IMR-90 (cell line): Measurements from ENCODE around the gene LMO1. TPM values are rescaled to one million over a fixed set of nuclear protein-coding genes. Genes with fewer than 3 reads are reported as not detected.

ENCODE experiments used
- ATAC-seq: fragments of 200-7000 bp; cut with Tn5 transposase; 2 replicates; pipeline ENCODE4 v1.9.1; 2020; ENCODE audit warnings: low read depth, mild to moderate bottlenecking, moderate library complexity
- BruUV-seq: library from RNA; stranded (reverse); fragments of 400-500 nt; replicated peaks from 2 replicates; lab custom pipeline; 2021; lab: Mats Ljungman, UMichigan
- CTCF ChIA-PET: fragments of 300-600 bp; formaldehyde crosslinking; extraction: SDS; loops from one replicate; lab custom pipeline; 2021; ENCODE audit warnings: antibody characterized with exemption; lab: Yijun Ruan, JAX
- POLR2A ChIA-PET: fragments of 300-600 bp; sonication (Branson Sonifier 250); formaldehyde crosslinking; loops from one replicate; lab custom pipeline; 2022; ENCODE audit warnings: antibody characterized with exemption; ENCODE audit not compliant: unreplicated experiment; lab: Charles Lee
- DNase-seq: peaks from one replicate; pipeline ENCODE4 v3.0.0; 2013
- H2AFZ ChIP-seq: replicated peaks from 2 replicates; pipeline ENCODE3; 2013; ENCODE audit warnings: low read length, mild to moderate bottlenecking; ENCODE audit not compliant: poor library complexity
- H2AK5ac ChIP-seq: 2 replicates; pipeline ENCODE4 v1.6.1; 2013; ENCODE audit warnings: low read depth, low read length, inconsistent platforms
- H2AK9ac ChIP-seq: replicated peaks from 2 replicates; pipeline ENCODE3; 2013; ENCODE audit warnings: mild to moderate bottlenecking, low read depth, low read length, moderate library complexity; ENCODE audit not compliant: poor library complexity
- H2BK120ac ChIP-seq: 2 replicates; pipeline ENCODE4 v1.6.1; 2013; ENCODE audit warnings: low read depth, low read length, inconsistent platforms
- H2BK15ac ChIP-seq: 3 replicates; pipeline ENCODE4 v1.6.1; 2013; ENCODE audit warnings: low read depth, low read length, inconsistent platforms
- H2BK20ac ChIP-seq: 2 replicates; pipeline ENCODE4 v1.6.1; 2013; ENCODE audit warnings: low read depth, mild to moderate bottlenecking, inconsistent platforms, low read length, moderate library complexity
- H2BK5ac ChIP-seq: 2 replicates; pipeline ENCODE4 v1.6.1; 2013; ENCODE audit warnings: mild to moderate bottlenecking, low read depth, low read length, inconsistent platforms; ENCODE audit not compliant: poor library complexity, severe bottlenecking
- H3K14ac ChIP-seq: replicated peaks from 2 replicates; pipeline ENCODE4 v1.6.1; 2013; ENCODE audit warnings: low read depth, low read length, inconsistent platforms
- H3K18ac ChIP-seq: 2 replicates; pipeline ENCODE4 v1.6.1; 2013; ENCODE audit warnings: low read depth, low read length, control low read depth
- H3K23ac ChIP-seq: 2 replicates; pipeline ENCODE4 v1.6.1; 2013; ENCODE audit warnings: low read depth, low read length, inconsistent platforms
- H3K27ac ChIP-seq: 2 replicates; pipeline ENCODE4 v1.5.1; 2013; ENCODE audit warnings: mild to moderate bottlenecking, control low read depth, low read length; ENCODE audit not compliant: insufficient read depth
- H3K27me3 ChIP-seq: 2 replicates; pipeline ENCODE4 v1.6.1; 2013; ENCODE audit warnings: low read length; ENCODE audit not compliant: control insufficient read depth, insufficient read depth
- H3K36me3 ChIP-seq: 2 replicates; pipeline ENCODE4 v1.6.1; 2013; ENCODE audit warnings: low read length, mixed read lengths; ENCODE audit not compliant: control insufficient read depth, insufficient read depth
- H3K4ac ChIP-seq: 2 replicates; pipeline ENCODE4 v1.6.1; 2013; ENCODE audit warnings: low read depth, low read length, inconsistent platforms
- H3K4me1 ChIP-seq: 2 replicates; pipeline ENCODE4 v1.6.1; 2013; ENCODE audit warnings: low read length, mixed read lengths; ENCODE audit not compliant: control insufficient read depth, insufficient read depth
- H3K4me2 ChIP-seq: 2 replicates; pipeline ENCODE4 v1.6.1; 2013; ENCODE audit warnings: low read depth, mild to moderate bottlenecking, control low read depth, low read length, moderate library complexity
- H3K4me3 ChIP-seq: 2 replicates; pipeline ENCODE4 v1.5.1; 2013; ENCODE audit warnings: low read depth, mild to moderate bottlenecking, control low read depth, low read length, moderate library complexity; ENCODE audit not compliant: insufficient read depth
- H3K56ac ChIP-seq: 2 replicates; pipeline ENCODE4 v1.6.1; 2013; ENCODE audit warnings: low read length, inconsistent platforms; ENCODE audit not compliant: insufficient read depth; ENCODE audit errors: extremely low read depth
- H3K79me1 ChIP-seq, 2 experiments: 2 replicates each; pipeline ENCODE4 v1.6.1; 2013; ENCODE audit warnings: low read length in 2 of 2, inconsistent platforms in 1 of 2, low read depth in 1 of 2
- H3K9ac ChIP-seq: 2 replicates; pipeline ENCODE4 v1.6.1; 2013; ENCODE audit warnings: low read depth, low read length, control low read depth
- H3K9me1 ChIP-seq: 2 replicates; pipeline ENCODE4 v1.6.1; 2013; ENCODE audit warnings: low read length, inconsistent platforms; ENCODE audit not compliant: insufficient read depth
- H3K9me3 ChIP-seq: 2 replicates; pipeline ENCODE4 v1.6.1; 2013; ENCODE audit warnings: low read length; ENCODE audit not compliant: control insufficient read depth, insufficient read depth
- H4K20me1 ChIP-seq: 2 replicates; pipeline ENCODE4 v1.6.1; 2013; ENCODE audit warnings: low read length, inconsistent platforms; ENCODE audit not compliant: insufficient read depth
- H4K5ac ChIP-seq: 2 replicates; pipeline ENCODE4 v1.6.1; 2013; ENCODE audit warnings: mild to moderate bottlenecking, low read depth, low read length, control low read depth
- H4K8ac ChIP-seq, 2 experiments: 2 replicates each; pipeline ENCODE4 v1.6.1; 2013; ENCODE audit warnings: low read depth in 2 of 2, low read length in 2 of 2, control low read depth in 1 of 2, inconsistent platforms in 1 of 2
- H4K91ac ChIP-seq: 2 replicates; pipeline ENCODE4 v1.6.1; 2013; ENCODE audit warnings: low read depth, low read length, inconsistent platforms; ENCODE audit not compliant: insufficient read depth
- BHLHE40 ChIP-seq: fragments of 150-350 bp; IDR thresholded peaks from 2 replicates; pipeline ENCODE4 v1.6.1; 2016; ENCODE audit warnings: mild to moderate bottlenecking, low read depth, low read length
- CEBPB ChIP-seq: IDR thresholded peaks from 2 replicates; pipeline ENCODE4 v1.6.1; 2012; ENCODE audit warnings: low read depth, low read length, improper control_type of control experiment
- CHD1 ChIP-seq: IDR thresholded peaks from 2 replicates; pipeline ENCODE4 v1.6.1; 2012; ENCODE audit warnings: low read depth, low read length, improper control_type of control experiment
- CTCF ChIP-seq: conservative IDR thresholded peaks from 2 replicates; pipeline ENCODE4 v1.5.1; 2012; ENCODE audit warnings: mild to moderate bottlenecking, low read depth, low read length, improper control_type of control experiment
- ELK1 ChIP-seq: fragments of 150-350 bp; IDR thresholded peaks from 2 replicates; pipeline ENCODE4 v1.6.1; 2016; ENCODE audit warnings: low read depth, mild to moderate bottlenecking, low read length, moderate library complexity, borderline replicate concordance
- FOS ChIP-seq: fragments of 150-350 bp; IDR thresholded peaks from 2 replicates; pipeline ENCODE4 v1.6.1; 2016; ENCODE audit warnings: low read depth, low read length
- MXI1 ChIP-seq: IDR thresholded peaks from 2 replicates; pipeline ENCODE4 v1.6.1; 2012; ENCODE audit warnings: low read depth, mild to moderate bottlenecking, low read length, moderate library complexity, borderline replicate concordance
- NFE2L2 ChIP-seq: fragments of 150-350 bp; IDR thresholded peaks from 2 replicates; pipeline ENCODE4 v1.6.1; 2016; ENCODE audit warnings: low read depth, mild to moderate bottlenecking, low read length
- RFX5 ChIP-seq: IDR thresholded peaks from 2 replicates; pipeline ENCODE4 v1.8.0; 2012; ENCODE audit warnings: low read depth, mild to moderate bottlenecking, low read length, moderate library complexity
- USF2 ChIP-seq: fragments of 150-350 bp; IDR thresholded peaks from 2 replicates; pipeline ENCODE4 v1.6.1; 2017; ENCODE audit warnings: mild to moderate bottlenecking, antibody characterized with exemption, low read length, low read depth
- WGBS, 2 experiments: methylation state at CpG; one replicate each; pipeline versions ENCODE4 v1.1.5 to v1.1.7; 2013; ENCODE audit warnings: missing lambda C conversion rate in 2 of 2; ENCODE audit not compliant: insufficient read length in 1 of 2; ENCODE audit errors: extremely low coverage in 2 of 2; 5-methylcytosine and 5-hydroxymethylcytosine counted together
- dilution Hi-C: fragments of 300-500 bp; cut with HindIII; formaldehyde crosslinking; loops from one replicate; pipeline ENCODE4 v1.14.3; 2018; ENCODE audit warnings: low sequenced_read_pairs; ENCODE audit not compliant: unreplicated experiment
- in situ Hi-C: fragments of 300-500 bp; cut with MboI; formaldehyde crosslinking; loops from 3 replicates; pipeline ENCODE4 v1.14.3; 2019; ENCODE audit warnings: low sequenced_read_pairs, inconsistent platforms, mixed read lengths
- intact Hi-C: fragments of 100-400 bp; cut with micrococcal nuclease; formaldehyde crosslinking; loops from 2 replicates; pipeline ENCODE4 v1.10.0; 2022
- polyA plus RNA-seq, 3 experiments: library from polyadenylated mRNA; depleted of rRNA; stranded (reverse); fragments of >200 nt; gene quantifications; 2 replicates each; pipeline ENCODE4 v1.2.3, GENCODE V29; 2012; ENCODE audit warnings: low replicate concordance in 1 of 3
- total RNA-seq: library from RNA; depleted of rRNA; stranded (reverse); fragments of >200 nt; gene quantifications from 2 replicates; pipeline ENCODE4 v1.2.3, GENCODE V29; 2012

The LMO1 gene
- total and polyA plus RNA-seq, 2 of the 4 experiments (the other 2 are of a cell fraction), result not detected

GRCh38 chr11:8283100-8283464, 19.4 kb upstream of the LMO1 start:
- 53% methylated on average over 3 of the region's 8 CpGs; no CpG with 5 or more reads in 1 of the 2 experiments for WGBS, 2 experiments

More at GRCh38 chr11:8283100-8283464, 19.4 kb upstream of the LMO1 start:
- H3K4ac ChIP-seq, result no peak overlapping the region
- dilution Hi-C loops (no loop called here), intact Hi-C loops (no loop called here), in situ Hi-C loops (no loop called here)
- CTCF ChIA-PET, result no interaction called here
- no peak overlapping the region for H3K56ac ChIP-seq
- H2AK9ac ChIP-seq, result no peak overlapping the region
- peaks cover 21% of the 10 kb centered on the region for H3K27me3 ChIP-seq
- H3K79me1 ChIP-seq, result no peaks in the 10 kb centered on the region
- no peaks in the 10 kb centered on the region for H3K9me1 ChIP-seq
- no peaks in the 10 kb centered on the region for H3K4me1 ChIP-seq
- H4K5ac ChIP-seq, result no peak overlapping the region
- H4K20me1 ChIP-seq, result no peaks in the 10 kb centered on the region
- ATAC-seq (no peak), DNase-seq (no peak)
- H2BK5ac ChIP-seq, result no peak overlapping the region
- POLR2A ChIA-PET, result no interaction called here
- no peak overlapping the region for H3K4me3 ChIP-seq
- H2BK20ac ChIP-seq, result no peak overlapping the region
- no peaks in the 10 kb centered on the region for H3K9me3 ChIP-seq
- H3K36me3 ChIP-seq, result no peaks in the 10 kb centered on the region
- H3K23ac ChIP-seq, result no peak overlapping the region
- H3K27ac ChIP-seq, result no peak overlapping the region
- H2AFZ ChIP-seq, result no peak overlapping the region
- no peak overlapping the region for H3K4me2 ChIP-seq
- H2AK5ac ChIP-seq, result no peak overlapping the region
- no peak overlapping the region for H2BK15ac ChIP-seq
- H2BK120ac ChIP-seq, result no peak overlapping the region
- no peak overlapping the region for H4K8ac ChIP-seq
- H3K18ac ChIP-seq, result no peak overlapping the region
- TF ChIP-seq ELK1 (no peak), NFE2L2 (no peak), CTCF (no peak), RFX5 (no peak), MXI1 (no peak), FOS (no peak), CHD1 (no peak), CEBPB (no peak), BHLHE40 (no peak), USF2 (no peak)
- no peak overlapping the region for H4K91ac ChIP-seq
- no peak overlapping the region for H3K14ac ChIP-seq
- no TSS peak for BruUV-seq
- H3K9ac ChIP-seq, result no peak overlapping the region
